Vagina (tissue), 2 donors: ENCODE results near the gene DIAPH3. TPM values are rescaled to one million over a fixed set of nuclear protein-coding genes. Genes with fewer than 3 reads are reported as not detected.
"Not testable (repeated sequence)": the region's sequence is repeated elsewhere in the genome, so short reads cannot be mapped to it uniquely, and the experiment has no call there.

Experiments used
- DNase-seq, 2 donors: peaks; one replicate each; pipeline ENCODE4 v3.0.0-alpha.2; 2017; ENCODE audit errors: extremely low spot score in 2 of 2
- H3K27ac ChIP-seq: fragments of 200-600 bp; sonication (generic); one replicate; pipeline ENCODE4 v1.5.1; 2019
- H3K27me3 ChIP-seq: fragments of 200-600 bp; sonication (generic); one replicate; pipeline ENCODE4 v1.5.1; 2019
- H3K36me3 ChIP-seq, 2 donors: fragments of 200-600 bp; sonication (generic); one replicate each; pipeline ENCODE4 v1.5.1; 2017 to 2019
- H3K4me1 ChIP-seq: fragments of 200-600 bp; sonication (generic); one replicate; pipeline ENCODE4 v1.5.1; 2019
- H3K4me3 ChIP-seq, 2 donors: fragments of 200-600 bp; sonication (generic); 1 replicate in 1 of 2; 2 replicates in 1 of 2; pipeline ENCODE4 v1.5.1; 2016 to 2019
- H3K9me3 ChIP-seq: fragments of 200-600 bp; sonication (generic); one replicate; pipeline ENCODE4 v1.5.1; 2019
- CTCF ChIP-seq, 3 experiments: fragments of 450-650 bp in 2 of 3; fragments of 200-600 bp in 1 of 3; sonication (generic) in 1 of 3; IDR thresholded peaks; one replicate each; pipeline ENCODE4 v1.5.1; 2017 to 2019; ENCODE audit warnings: antibody characterized with exemption in 3 of 3, mild to moderate bottlenecking in 2 of 3, moderate library complexity in 2 of 3
- POLR2A ChIP-seq, 2 donors: fragments of 450-650 bp; IDR thresholded peaks; one replicate each; pipeline ENCODE4 v1.6.1; 2017; ENCODE audit warnings: antibody characterized with exemption in 2 of 2, mild to moderate bottlenecking in 2 of 2, moderate library complexity in 2 of 2
- POLR2AphosphoS5 ChIP-seq, 2 donors: sonication (generic); formaldehyde crosslinking; IDR thresholded peaks; one replicate each; pipeline ENCODE4 v1.9.0; 2017; ENCODE audit warnings: antibody characterized with exemption in 2 of 2, mild to moderate bottlenecking in 2 of 2, low read depth in 1 of 2; ENCODE audit not compliant: insufficient read depth in 1 of 2
- intact Hi-C: fragments of 100-400 bp; cut with DNase I; formaldehyde crosslinking; loops from one replicate; pipeline ENCODE4 v1.15.1; 2023
- total RNA-seq: library from RNA; depleted of rRNA; stranded (reverse); fragments of >200 nt; gene quantifications from one replicate; pipeline ENCODE4 v1.2.3, GENCODE V29; 2016

The DIAPH3 gene
- total RNA-seq, 1 donor from 2014 or later, result 1.2 TPM

GRCh38 chr13:60201286-60201685, 37.6 kb upstream of the DIAPH3 start:
- no peak overlapping the region for H3K27ac ChIP-seq
- no peaks in the 10 kb centered on the region for H3K9me3 ChIP-seq
- DNase-seq, result no peak
- no peaks in the 10 kb centered on the region for H3K27me3 ChIP-seq
- intact Hi-C loops, result no loop called here
- no peaks in the 10 kb centered on the region for H3K4me1 ChIP-seq
- no peak for TF ChIP-seq POLR2AphosphoS5 (IDR thresholded peaks at IDR 0.05; ENCODE audit: insufficient read depth in 1 of 2, low read depth in 1 of 2)
- no peak for TF ChIP-seq CTCF (IDR thresholded peaks at IDR 0.05)
- no peak for TF ChIP-seq POLR2A (IDR thresholded peaks at IDR 0.05)
- H3K4me3 ChIP-seq, result no peak overlapping the region
- H3K36me3 ChIP-seq, result no peaks in the 10 kb centered on the region

DNA sequence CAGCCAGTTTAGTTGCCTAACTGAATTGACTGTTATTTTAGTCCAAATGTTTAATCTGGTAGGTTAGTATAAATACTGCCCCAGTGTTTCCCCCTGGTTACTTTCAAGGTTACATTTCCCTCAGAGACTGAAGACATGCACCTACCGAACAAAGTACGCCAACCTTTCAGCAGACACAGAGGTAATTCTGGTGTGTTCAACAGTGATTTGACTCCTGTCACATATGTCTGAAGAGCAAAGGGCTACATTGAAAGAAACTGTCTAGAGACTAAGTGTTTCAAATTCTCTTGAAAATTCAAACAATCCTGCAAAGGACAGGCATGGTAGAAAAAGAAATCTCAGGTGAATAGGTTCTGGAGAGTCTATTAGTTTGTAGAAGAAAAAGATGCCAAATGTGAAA, 32.2 kb upstream of the DIAPH3 start:
- H3K9me3 ChIP-seq, H3K36me3 ChIP-seq, DNase-seq, H3K27ac ChIP-seq, intact Hi-C loops, H3K4me1 ChIP-seq, H3K27me3 ChIP-seq, H3K4me3 ChIP-seq: not testable (repeated sequence)

DNA sequence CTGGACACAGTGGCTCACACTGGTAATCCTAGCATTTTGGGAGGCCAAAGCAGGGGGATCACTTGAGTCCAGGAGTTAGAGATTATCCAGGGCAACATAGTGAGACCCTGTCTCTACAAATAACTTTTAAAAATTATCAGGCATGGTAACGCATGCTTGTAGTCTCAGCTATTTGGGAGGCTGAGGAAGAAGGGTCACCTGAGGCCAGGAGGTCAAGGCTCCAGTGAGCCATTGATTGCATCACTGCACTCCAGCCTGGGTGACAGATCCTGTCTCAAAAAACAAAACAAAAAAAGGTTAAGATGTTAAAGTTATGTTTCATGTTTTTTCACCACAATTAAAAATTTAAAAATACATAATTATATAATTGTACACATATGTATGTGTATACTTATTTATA, 19.2 kb upstream of the DIAPH3 start:
- H3K9me3 ChIP-seq, result no peaks in the 10 kb centered on the region
- no peak overlapping the region for H3K4me3 ChIP-seq
- DNase-seq, result no peak
- TF ChIP-seq POLR2AphosphoS5 (IDR thresholded peaks at IDR 0.05; ENCODE audit: insufficient read depth in 1 of 2, low read depth in 1 of 2), result no peak
- no peak for TF ChIP-seq CTCF (IDR thresholded peaks at IDR 0.05)
- no peak for TF ChIP-seq POLR2A (IDR thresholded peaks at IDR 0.05)
- no peaks in the 10 kb centered on the region for H3K36me3 ChIP-seq
- H3K4me1 ChIP-seq, result no peaks in the 10 kb centered on the region
- no peak overlapping the region for H3K27ac ChIP-seq
- intact Hi-C loops, result no loop called here
- H3K27me3 ChIP-seq, result no peaks in the 10 kb centered on the region

DNA sequence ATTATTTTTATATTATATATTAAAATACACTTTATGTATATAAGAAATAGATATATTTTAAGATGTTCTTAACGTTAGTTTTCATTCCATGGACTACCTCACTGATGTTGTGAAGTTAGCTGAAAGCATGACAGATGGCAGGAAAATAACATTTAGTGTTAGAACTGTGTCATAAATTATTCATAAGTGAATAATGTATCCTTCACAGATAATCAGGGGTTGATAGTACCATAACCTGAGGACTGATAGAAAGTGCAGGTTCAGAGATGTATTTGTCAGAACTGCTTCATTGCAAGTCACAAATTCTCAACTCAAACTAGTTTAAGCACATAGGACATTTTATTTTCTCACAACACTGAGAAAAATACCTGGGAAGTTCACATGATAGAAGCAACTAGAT, 14.6 kb upstream of the DIAPH3 start:
- intact Hi-C loops, result no loop called here
- Histone ChIP-seq H3K4me1 (no peaks in the 10 kb centered on the region), H3K4me3 (no peak overlapping the region), H3K36me3 (no peaks in the 10 kb centered on the region), H3K27me3 (no peaks in the 10 kb centered on the region), H3K27ac (no peak overlapping the region), H3K9me3 (no peaks in the 10 kb centered on the region)
- no peak for DNase-seq
- TF ChIP-seq POLR2A (IDR thresholded peaks at IDR 0.05) (no peak), CTCF (IDR thresholded peaks at IDR 0.05) (no peak)

DNA sequence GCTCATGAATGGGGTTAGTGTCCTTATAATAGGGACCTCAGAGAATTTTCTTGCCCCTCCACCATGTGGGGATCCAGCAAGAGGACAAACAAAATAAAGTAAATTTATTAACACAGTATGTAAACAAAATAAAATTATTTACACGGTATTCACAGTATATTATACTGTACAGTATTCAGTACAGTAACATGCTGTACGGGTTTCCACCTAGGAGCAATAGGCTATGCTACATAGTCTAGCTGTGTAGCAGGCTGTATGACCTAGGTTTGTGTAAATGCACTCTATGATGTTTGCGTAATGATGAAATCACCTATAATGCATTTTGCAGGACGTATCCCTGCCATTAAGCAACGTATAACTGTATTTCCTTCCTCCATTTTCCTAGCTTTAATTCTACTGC, 11.8 kb upstream of the DIAPH3 start:
- H3K4me3 ChIP-seq, result no peak overlapping the region

More for the DNA sequence above, 11.8 kb upstream of the DIAPH3 start:
- no peaks in the 10 kb centered on the region for H3K4me1 ChIP-seq
- no peak overlapping the region for H3K27ac ChIP-seq
- H3K9me3 ChIP-seq, result no peaks in the 10 kb centered on the region
- TF ChIP-seq CTCF (IDR thresholded peaks at IDR 0.05), result no peak
- intact Hi-C loops, result no loop called here
- no peaks in the 10 kb centered on the region for H3K27me3 ChIP-seq
- H3K36me3 ChIP-seq, result no peaks in the 10 kb centered on the region
- DNase-seq, result no peak
